Stimulated activated CD8-positive, alpha-beta memory T cell treated with anti-CD3 and anti-CD28 coated beads, Interleukin-7, amount 100 ng/mL, for 1 hour (primary cell): ENCODE results near the gene PANK4.
"Not testable (repeated sequence)": the region's sequence is repeated elsewhere in the genome, so short reads cannot be mapped to it uniquely, and the experiment has no call there.

ENCODE experiments used
- DNase-seq, 2 donors: peaks; one replicate each; pipeline ENCODE4 v3.0.0-alpha.2; 2020; ENCODE audit warnings: low read depth in 2 of 2

The PANK4 gene

GRCh38 chr1:2525920-2526823, at the start of gene PANK4:
TSS of gene PANK4 (minus strand) at chr1:2526596. CDS start at chr1:2526587, 9 bp downstream.
- DNase-seq: peak; percentile 70 to 72

- DNase-seq: no peak
These were observed 48.0 kb upstream of the PANK4 start for GRCh38 chr1:2574350-2574749.

GRCh38 chr1:2573250-2573920, 47.0 kb upstream of the PANK4 start:
- no peak for DNase-seq

- DNase-seq: no peak
These were observed 45.0 kb upstream of the PANK4 start for GRCh38 chr1:2571348-2571747.

- DNase-seq: no peak
These were observed 43.9 kb upstream of the PANK4 start for GRCh38 chr1:2570332-2570731.

GRCh38 chr1:2569703-2570102, 43.3 kb upstream of the PANK4 start:
- DNase-seq: not testable (repeated sequence)

GRCh38 chr1:2569060-2569459, 42.7 kb upstream of the PANK4 start:
- DNase-seq: no peak

- not testable (repeated sequence) for DNase-seq
These were observed 41.9 kb upstream of the PANK4 start for GRCh38 chr1:2568187-2568816.

- no peak for DNase-seq
These were observed 40.8 kb upstream of the PANK4 start for GRCh38 chr1:2567083-2567679.

- no peak for DNase-seq
These were observed 40.0 kb upstream of the PANK4 start for GRCh38 chr1:2566101-2567045.

- no peak for DNase-seq
These were observed 38.5 kb upstream of the PANK4 start for GRCh38 chr1:2564815-2565374.

GRCh38 chr1:2564006-2564814, 37.8 kb upstream of the PANK4 start:
- no peak for DNase-seq

GRCh38 chr1:2563205-2563604, 36.8 kb upstream of the PANK4 start:
- no peak for DNase-seq

- no peak for DNase-seq
These were observed 35.8 kb upstream of the PANK4 start for GRCh38 chr1:2561898-2562895.

- DNase-seq: no peak
These were observed 35.0 kb upstream of the PANK4 start for GRCh38 chr1:2561446-2561845.

- no peak for DNase-seq
These were observed 34.1 kb upstream of the PANK4 start for GRCh38 chr1:2560299-2561073.

GRCh38 chr1:2559509-2560298, 33.3 kb upstream of the PANK4 start:
- DNase-seq: no peak
